ENCODE results near the gene RXFP3. TPM values are rescaled to one million over a fixed set of nuclear protein-coding genes. Genes with fewer than 3 reads are reported as not detected.

The RXFP3 gene
- total RNA-seq, 1 experiment from 2014 or later, result not detected

DNA sequence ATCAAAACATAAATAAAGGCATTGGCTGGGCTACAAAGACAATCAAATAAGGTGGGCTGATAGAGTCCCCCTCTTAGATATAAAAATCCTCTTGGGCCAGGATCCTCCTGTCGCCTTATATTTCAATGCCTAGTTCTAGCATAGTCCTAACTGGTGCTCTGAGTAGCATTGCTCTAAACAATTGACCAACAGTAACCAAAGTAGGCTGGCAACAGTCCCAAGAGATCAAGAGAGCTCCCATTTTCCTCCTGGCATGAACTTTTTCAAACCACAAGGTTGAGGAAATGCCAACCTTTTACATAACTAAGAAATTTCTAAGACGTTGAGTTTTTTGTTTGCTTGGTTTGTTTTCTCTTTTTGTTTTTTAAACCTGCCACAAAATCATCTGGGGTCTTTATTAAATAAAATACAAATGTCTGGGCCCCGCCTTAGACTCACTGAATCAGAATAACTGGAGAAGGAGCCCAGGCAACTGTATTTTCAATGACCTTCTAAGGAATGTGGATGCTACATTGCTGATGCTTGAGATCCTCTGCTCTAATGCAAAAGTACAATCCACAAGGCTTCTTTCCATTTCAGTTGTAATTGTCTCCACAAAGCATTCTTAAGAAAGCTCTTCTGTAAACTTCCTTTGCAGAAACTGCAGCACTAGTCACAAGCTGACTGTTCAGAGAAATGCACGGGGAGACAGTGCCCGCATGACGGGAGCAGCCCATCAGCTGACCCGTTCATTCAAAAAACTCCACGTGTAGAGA lies 45.4 kb downstream of the RXFP3 start:
- DNase-seq (ENCODE audit: low read depth), result no peak

DNA sequence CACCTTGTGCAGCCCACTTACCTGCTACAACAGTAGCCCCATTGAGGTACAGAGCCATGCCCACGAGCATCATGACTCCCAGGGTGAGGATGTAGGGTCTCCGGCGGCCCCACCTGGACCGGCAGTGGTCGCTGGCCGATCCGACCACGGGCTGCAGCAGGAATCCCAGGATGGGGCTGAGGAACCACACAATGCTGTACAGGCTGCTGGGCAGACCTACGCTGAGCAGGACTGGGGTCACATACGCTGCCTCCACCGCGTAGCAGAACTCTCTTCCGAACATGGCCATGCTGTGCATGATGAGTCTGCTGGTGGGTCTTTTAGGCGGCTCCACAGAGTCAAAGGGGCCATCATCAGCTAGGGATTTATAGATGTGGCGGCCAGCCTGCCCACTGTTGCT lies 48.0 kb downstream of the RXFP3 start:
- DNase-seq (ENCODE audit: low read depth), result no peak

DNA sequence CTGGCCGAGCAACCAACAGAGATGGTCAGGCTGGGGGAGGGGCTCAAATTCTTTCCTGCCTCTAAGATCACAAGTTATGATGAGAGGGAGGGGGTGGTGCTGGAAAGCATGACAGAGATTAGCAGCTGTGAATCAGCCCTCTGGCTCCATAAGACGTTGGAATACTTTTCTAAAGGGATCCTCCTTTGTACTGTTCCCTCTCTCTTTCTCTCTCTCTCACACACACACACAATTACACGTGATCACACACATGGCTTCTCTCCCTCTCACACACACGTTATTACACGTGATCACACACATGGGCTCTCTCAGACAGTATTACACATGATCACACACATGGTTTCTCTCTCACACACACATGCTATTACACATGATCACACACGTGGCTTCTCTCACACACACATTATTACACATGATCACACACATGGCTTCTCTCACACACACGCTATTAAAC lies 48.5 kb downstream of the RXFP3 start, which contains the start of gene SLC45A2:
Gene SLC45A2 (minus strand): TSS at position 23 of the 454 bp plus-strand sequence. CDS start 110 bp downstream, outside the sequence.
- DNase-seq (ENCODE audit: low read depth), result no peak

DNA sequence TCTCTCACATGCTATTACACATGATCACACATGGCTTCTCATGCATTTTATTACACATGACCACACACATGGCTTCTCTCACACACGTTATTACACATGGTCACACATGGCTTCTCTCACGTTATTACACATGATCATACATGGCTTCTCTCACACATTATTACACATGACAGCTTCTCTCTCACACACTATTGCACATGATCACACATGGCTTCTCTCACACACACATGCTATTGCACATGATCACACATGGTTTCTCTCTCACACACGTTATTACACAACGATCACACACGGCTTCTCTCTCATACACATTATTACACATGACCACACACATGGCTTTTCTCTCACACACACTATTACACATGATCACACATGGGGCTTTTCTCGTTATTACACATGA lies 49.3 kb downstream of the RXFP3 start:
- DNase-seq (ENCODE audit: low read depth), result no peak

Other genes with a start within 250 kb of the RXFP3 start
- gene ADAMTS12, start 44.4 kb upstream of the RXFP3 start, total RNA-seq (2014; rRNA removed; shearing (Covaris generic)), result 3.5 TPM in 2 replicates
- gene SLC45A2, start 48.3 kb downstream of the RXFP3 start, total RNA-seq (2014; rRNA removed; shearing (Covaris generic)), result not detected in 2 replicates
- gene AMACR, start 71.7 kb downstream of the RXFP3 start, total RNA-seq (2014; rRNA removed; shearing (Covaris generic)), result 10.9 and 12.1 TPM in 2 replicates
- 0.11 and 0.89 TPM in 2 replicates for gene C1QTNF3, start 106.8 kb downstream of the RXFP3 start, total RNA-seq (2014; rRNA removed; shearing (Covaris generic))

All from Daoy (cell line).